DMS79 treated with DMSO at 0.1 percent for 48 hours (cell line): ENCODE data around the gene PDE2A.

ENCODE experiments used
- DNase-seq: peaks from one replicate; lab custom pipeline; 2025; lab: John Stamatoyannopoulos, UW

PDE2A gene

DNA sequence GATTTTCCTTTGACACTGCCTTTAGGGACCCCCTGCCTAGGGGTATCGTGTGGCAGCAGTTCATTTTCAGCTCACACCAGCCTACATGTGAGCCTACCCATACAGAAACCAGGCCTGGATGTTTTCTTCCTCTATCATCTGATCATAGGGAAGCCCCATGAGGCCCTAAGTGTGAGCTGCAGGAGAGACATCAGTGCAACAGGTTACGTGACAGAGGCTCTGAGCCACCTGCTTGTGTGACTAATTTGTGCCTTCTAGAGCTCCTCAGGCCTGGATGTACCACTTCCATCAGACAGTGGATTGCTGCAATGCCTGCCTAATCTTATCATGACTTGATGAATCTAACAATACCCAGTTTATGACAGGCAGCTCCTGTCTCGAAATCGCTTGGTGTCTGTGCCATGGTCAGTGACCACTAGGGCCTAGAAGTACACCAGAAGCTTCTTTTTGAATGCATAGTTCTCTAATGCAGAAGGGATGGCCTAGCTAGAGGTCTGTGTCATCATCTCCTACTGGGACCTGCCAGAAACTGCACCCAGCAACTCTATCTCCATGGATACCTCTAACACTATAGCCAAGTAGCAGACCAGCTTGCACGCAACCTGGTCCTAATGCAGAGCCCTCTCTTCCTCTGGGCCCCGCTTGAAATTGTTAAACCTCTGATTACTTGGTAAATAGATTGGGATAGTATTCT is 130.2 kb downstream of the PDE2A start:
- no peak for DNase-seq

- DNase-seq, result no peak
These were observed 132.8 kb downstream of the PDE2A start for GRCh38 chr11:72541257-72541974.

- no peak for DNase-seq
These were observed 137.2 kb downstream of the PDE2A start for GRCh38 chr11:72537051-72537450.

DNA sequence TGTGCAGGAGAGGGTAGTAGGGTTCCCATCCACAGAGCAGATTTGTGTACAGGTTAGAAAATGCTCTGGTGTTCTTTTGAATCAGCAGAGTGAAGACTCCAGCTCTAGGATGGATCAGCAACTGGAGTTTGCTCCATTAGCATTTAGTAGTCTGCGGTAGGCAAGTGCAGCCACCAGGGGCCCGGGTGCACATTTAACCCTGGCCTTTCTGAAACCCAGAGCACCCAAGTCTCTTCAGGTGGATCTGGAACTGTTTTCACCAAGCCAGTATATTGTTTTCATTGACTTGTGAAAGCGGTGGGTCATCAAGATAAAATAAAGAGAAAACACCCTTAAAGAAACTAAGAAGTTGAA is 139.1 kb downstream of the PDE2A start:
- DNase-seq, result no peak

GRCh38 chr11:72534371-72535193 is 139.6 kb downstream of the PDE2A start:
- DNase-seq, result no peak

- DNase-seq, result no peak
These were observed 145.2 kb downstream of the PDE2A start for GRCh38 chr11:72529068-72529467.

DNA sequence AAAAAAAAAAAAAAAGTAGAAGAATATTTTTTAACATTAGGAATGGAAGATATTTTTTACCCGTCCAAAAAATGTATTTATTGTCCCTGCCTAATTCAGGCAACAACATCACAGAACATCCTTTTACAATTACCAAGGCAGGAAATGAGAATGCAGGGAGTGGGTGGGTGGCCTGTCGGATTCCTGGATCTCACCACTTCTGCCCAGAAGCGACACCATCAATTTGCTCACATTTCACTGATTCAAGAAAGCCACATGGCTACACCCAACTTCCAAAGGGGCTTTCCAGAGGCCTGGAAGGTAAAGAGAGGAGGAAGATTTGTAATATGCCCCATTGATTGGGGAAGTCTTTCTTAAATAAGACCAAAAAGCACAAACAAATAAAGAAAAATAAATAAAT is 146.1 kb downstream of the PDE2A start:
- no peak for DNase-seq
